Stimulated activated CD4-positive, alpha-beta T cell treated with anti-CD3 and anti-CD28 coated beads, Interleukin-12 subunit alpha, Interleukin-12 subunit beta, amount 100 ng/mL, for 48 hours (primary cell): Measurements from ENCODE around the gene ECE1.
"Not testable (repeated sequence)": the region's sequence is repeated elsewhere in the genome, so short reads cannot be mapped to it uniquely, and the experiment has no call there.

Source experiments
- DNase-seq, 3 donors: peaks; one replicate each; pipeline ENCODE4 v3.0.0-alpha.2; 2020; ENCODE audit warnings: low read depth in 2 of 3, low spot score in 1 of 3

The ECE1 gene

GRCh38 chr1:21292984-21293536, 2.8 kb upstream of the ECE1 start:
- peak; percentile 49 to 67 (median 54) for DNase-seq

GRCh38 chr1:21292503-21292983, 2.3 kb upstream of the ECE1 start:
- no peak for DNase-seq

- no peak for DNase-seq
Measured at GRCh38 chr1:21291964-21292363, 1.7 kb upstream of the ECE1 start.

- no peak for DNase-seq
Measured at GRCh38 chr1:21291184-21291583, 921 bp upstream of the ECE1 start.

GRCh38 chr1:21290546-21290944, 282 bp upstream of the ECE1 start:
- DNase-seq: no peak

- DNase-seq: no peak
Measured at GRCh38 chr1:21289127-21289526, 1.1 kb downstream of the ECE1 start.

- DNase-seq: no peak
Measured at GRCh38 chr1:21287905-21288514, 2.3 kb downstream of the ECE1 start.

- DNase-seq: not testable (repeated sequence)
Measured at GRCh38 chr1:21285386-21285785, 4.9 kb downstream of the ECE1 start.

- DNase-seq: no peak
Measured at GRCh38 chr1:21285055-21285372, 5.2 kb downstream of the ECE1 start.

GRCh38 chr1:21284206-21285054, 5.8 kb downstream of the ECE1 start:
- DNase-seq: no peak

GRCh38 chr1:21283524-21283923, 6.7 kb downstream of the ECE1 start:
- no peak for DNase-seq

GRCh38 chr1:21282020-21282419, 8.2 kb downstream of the ECE1 start:
- DNase-seq: not testable (repeated sequence)

GRCh38 chr1:21280482-21280881, 9.8 kb downstream of the ECE1 start:
- no peak for DNase-seq

- no peak for DNase-seq
Measured at GRCh38 chr1:21280011-21280471, 10.2 kb downstream of the ECE1 start.

GRCh38 chr1:21278860-21279845, 11.1 kb downstream of the ECE1 start:
- no peak for DNase-seq

- no peak for DNase-seq
Measured at GRCh38 chr1:21278208-21278859, 11.9 kb downstream of the ECE1 start.

GRCh38 chr1:21277180-21277579, 13.1 kb downstream of the ECE1 start:
- DNase-seq: no peak

GRCh38 chr1:21272540-21272939, 17.7 kb downstream of the ECE1 start:
- no peak for DNase-seq

GRCh38 chr1:21271550-21271949, 18.7 kb downstream of the ECE1 start:
- DNase-seq: no peak

- peak; percentile 73 to 87 (median 80) for DNase-seq
Measured at GRCh38 chr1:21270086-21270689, 20.1 kb downstream of the ECE1 start.
